ENCODE results near the gene CHIT1. TPM values are rescaled to one million over a fixed set of nuclear protein-coding genes. Genes with fewer than 3 reads are reported as not detected.

Gene CHIT1
- total and polyA plus RNA-seq, 2 of the 13 experiments (the other 11 are each of a cell fraction or from before 2014, with no cell fraction given), result not detected

DNA sequence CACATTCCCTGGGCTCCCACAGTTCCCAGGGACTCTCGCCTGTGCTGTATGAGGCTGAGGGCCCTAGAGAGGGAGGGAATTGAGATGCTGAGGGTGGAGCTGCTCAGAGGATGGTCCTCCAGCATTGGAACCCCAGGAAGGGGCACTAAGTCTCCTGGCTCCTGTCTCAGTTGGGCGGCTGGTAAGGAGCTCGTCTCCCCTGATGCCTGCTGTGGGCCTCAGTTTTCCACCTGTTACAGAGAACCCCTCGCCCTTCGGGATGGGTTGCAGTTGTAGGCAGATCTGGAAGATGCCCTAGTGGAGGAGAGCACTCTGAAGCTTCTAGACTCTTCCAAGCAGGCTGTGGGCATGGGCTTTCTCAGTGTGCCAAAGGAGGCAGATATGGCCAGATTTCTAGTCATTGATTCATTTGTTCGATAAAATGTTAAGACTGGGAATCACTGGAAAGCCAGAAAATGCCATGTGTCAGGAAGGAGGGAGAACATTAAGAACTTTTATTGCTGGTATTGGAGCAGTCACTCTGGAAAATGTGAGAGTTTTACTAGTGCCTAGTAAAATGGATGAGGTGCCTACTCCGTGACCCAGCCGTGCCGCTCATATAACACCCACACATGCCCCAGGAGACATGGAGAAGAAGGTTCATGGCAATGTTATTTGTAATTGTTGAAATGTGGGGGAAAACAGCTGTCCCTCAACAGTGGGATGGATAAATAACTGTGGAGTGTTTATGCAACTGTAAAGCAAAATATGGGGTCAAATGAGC is 53.0 kb downstream of the CHIT1 start:
- no peak for DNase-seq (ENCODE audit: low spot score)
- ATAC-seq, result no peak
- TF ChIP-seq, protein P1, sequence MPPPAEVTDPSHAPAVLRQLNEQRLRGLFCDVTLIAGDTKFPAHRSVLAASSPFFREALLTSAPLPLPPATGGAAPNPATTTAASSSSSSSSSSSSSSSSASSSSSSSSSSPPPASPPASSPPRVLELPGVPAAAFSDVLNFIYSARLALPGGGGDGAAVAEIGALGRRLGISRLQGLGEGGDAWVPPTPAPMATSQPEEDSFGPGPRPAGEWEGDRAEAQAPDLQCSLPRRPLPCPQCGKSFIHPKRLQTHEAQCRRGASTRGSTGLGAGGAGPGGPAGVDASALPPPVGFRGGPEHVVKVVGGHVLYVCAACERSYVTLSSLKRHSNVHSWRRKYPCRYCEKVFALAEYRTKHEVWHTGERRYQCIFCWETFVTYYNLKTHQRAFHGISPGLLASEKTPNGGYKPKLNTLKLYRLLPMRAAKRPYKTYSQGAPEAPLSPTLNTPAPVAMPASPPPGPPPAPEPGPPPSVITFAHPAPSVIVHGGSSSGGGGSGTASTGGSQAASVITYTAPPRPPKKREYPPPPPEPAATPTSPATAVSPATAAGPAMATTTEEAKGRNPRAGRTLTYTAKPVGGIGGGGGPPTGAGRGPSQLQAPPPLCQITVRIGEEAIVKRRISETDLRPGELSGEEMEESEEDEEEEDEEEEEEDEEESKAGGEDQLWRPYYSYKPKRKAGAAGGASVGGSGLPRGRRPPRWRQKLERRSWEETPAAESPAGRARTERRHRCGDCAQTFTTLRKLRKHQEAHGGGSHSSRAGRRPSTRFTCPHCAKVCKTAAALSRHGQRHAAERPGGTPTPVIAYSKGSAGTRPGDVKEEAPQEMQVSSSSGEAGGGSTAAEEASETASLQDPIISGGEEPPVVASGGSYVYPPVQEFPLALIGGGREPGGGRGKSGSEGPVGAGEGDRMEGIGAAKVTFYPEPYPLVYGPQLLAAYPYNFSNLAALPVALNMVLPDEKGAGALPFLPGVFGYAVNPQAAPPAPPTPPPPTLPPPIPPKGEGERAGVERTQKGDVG (CRISPR knock-in tag; IDR thresholded peaks at IDR 0.05; ENCODE audit: borderline replicate concordance), result no peak
- TF ChIP-seq ZNF792 (CRISPR knock-in tag; IDR thresholded peaks at IDR 0.05) (no peak), CBX1 (IDR thresholded peaks at IDR 0.05; ENCODE audit: low read depth) (no peak), ZMAT3 (CRISPR knock-in tag; conservative IDR thresholded peaks at IDR 0.05) (no peak), IKZF1 (IDR thresholded peaks at IDR 0.05) (no peak), ZC3H4 (CRISPR knock-in tag; IDR thresholded peaks at IDR 0.05; ENCODE audit: borderline replicate concordance) (no peak), HNRNPUL1 (IDR thresholded peaks at IDR 0.05; ENCODE audit: low read depth, low read length) (no peak)
- TF ChIP-seq, protein P2, sequence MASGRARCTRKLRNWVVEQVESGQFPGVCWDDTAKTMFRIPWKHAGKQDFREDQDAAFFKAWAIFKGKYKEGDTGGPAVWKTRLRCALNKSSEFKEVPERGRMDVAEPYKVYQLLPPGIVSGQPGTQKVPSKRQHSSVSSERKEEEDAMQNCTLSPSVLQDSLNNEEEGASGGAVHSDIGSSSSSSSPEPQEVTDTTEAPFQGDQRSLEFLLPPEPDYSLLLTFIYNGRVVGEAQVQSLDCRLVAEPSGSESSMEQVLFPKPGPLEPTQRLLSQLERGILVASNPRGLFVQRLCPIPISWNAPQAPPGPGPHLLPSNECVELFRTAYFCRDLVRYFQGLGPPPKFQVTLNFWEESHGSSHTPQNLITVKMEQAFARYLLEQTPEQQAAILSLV (CRISPR knock-in tag; IDR thresholded peaks at IDR 0.05; ENCODE audit: borderline replicate concordance), result no peak
- H3K27me3 ChIP-seq (ENCODE audit: control insufficient read depth in 1 of 2, insufficient read depth in 2 of 2, low read length in 2 of 2), result peaks cover 2 to 6% of the 10 kb centered on the region in 2 experiments; a peak in 3 of 5 replicates
- POLR2A ChIA-PET, result no interaction called here
- BruUV-seq (replicated peaks), result no TSS peak
- no peak overlapping the region for H2AFZ ChIP-seq (ENCODE audit: low read length)
- peaks cover 20% of the 10 kb centered on the region for H3K4me1 ChIP-seq (ENCODE audit: insufficient read depth, low read length)
- H3K79me2 ChIP-seq (ENCODE audit: insufficient read depth, low read length), result no peaks in the 10 kb centered on the region
- no peak for FAIRE-seq
- H3K4me3 ChIP-seq (replicated peaks in 1 of 3; ENCODE audit: insufficient read depth in 1 of 3, low read depth in 2 of 3, low read length in 3 of 3), result no peak overlapping the region
- 93% methylated on average over 4 of the region's 9 CpGs for WGBS (ENCODE audit: low lambda C conversion rate)
- no peak overlapping the region for H3K27ac ChIP-seq (ENCODE audit: extremely low read length, insufficient read depth, low read length)
- H3K36me3 ChIP-seq (replicated peaks in 1 of 2; ENCODE audit: control insufficient read depth in 1 of 2, insufficient read depth in 2 of 2, low read length in 2 of 2), result no peaks in the 10 kb centered on the region
- H4K20me1 ChIP-seq (ENCODE audit: insufficient read depth, low read length), result 0 out of 2 replicates have a peak, but pooled peaks cover 4% of the 10 kb centered on the region
- in situ Hi-C loops (cut with HindIII; ENCODE audit: extremely low pct_ligation_motif_present, low pct_unique_long_range_greater_than_20kb), result no loop called here
- H3K4me2 ChIP-seq (ENCODE audit: low read depth, low read length), result no peak overlapping the region
- intact Hi-C loops (cut with micrococcal nuclease; ENCODE audit: unreplicated experiment), result no loop called here
- H3K9me3 ChIP-seq (ENCODE audit: low read length), result no peaks in the 10 kb centered on the region
- CTCF ChIA-PET (ENCODE audit: low intra/inter-chr PET ratio, low total read pairs), result no interaction called here
- no peak overlapping the region for H3K9ac ChIP-seq (ENCODE audit: insufficient read depth, low read depth, low read length)

Measured in HepG2 (cell line).